ENCODE data around the gene SPATC1L. TPM values are rescaled to one million over a fixed set of nuclear protein-coding genes. Genes with fewer than 3 reads are reported as not detected.

Gene SPATC1L
- total and polyA plus RNA-seq, 2 donors from 2014 or later: 3.7 to 8.7 TPM

- Histone ChIP-seq H3K4me3 (ENCODE audit: low read length in 3 of 3) (no peak overlapping the region), H3K36me3 (ENCODE audit: control insufficient read depth in 2 of 3, insufficient read depth in 3 of 3, low read length in 3 of 3) (peaks cover 0 to 14% (median 4%) of the 10 kb centered on the region in 3 donors), H3K9ac (ENCODE audit: low read length in 3 of 3) (no peak overlapping the region), H3K27ac (ENCODE audit: low read depth in 2 of 2, low read length in 2 of 2) (no peak overlapping the region), H3K9me3 (ENCODE audit: control insufficient read depth in 2 of 3, insufficient read depth in 1 of 3, low read length in 3 of 3) (no peaks in the 10 kb centered on the region), H3K27me3 (ENCODE audit: control insufficient read depth, insufficient read depth, low read length) (no peaks in the 10 kb centered on the region), H3K4me1 (ENCODE audit: control insufficient read depth in 2 of 3, insufficient read depth in 2 of 3, low read depth in 1 of 3, low read length in 3 of 3) (peaks cover 0 to 6% (median 5%) of the 10 kb centered on the region in 3 donors)
- FAIRE-seq (no peak), DNase-seq (peak in 2 of 5 donors; percentile 4 to 8)
- TF ChIP-seq CTCF (IDR thresholded peaks at IDR 0.05; ENCODE audit: borderline replicate concordance, extremely low read depth, insufficient read depth): no peak
- intact Hi-C loops (cut with DNase I): no loop called here
Measured at GRCh38 chr21:46221664-46222435, 37.6 kb upstream of the SPATC1L start.

GRCh38 chr21:46220847-46221246 is 36.6 kb upstream of the SPATC1L start:
- Histone ChIP-seq H3K27ac (ENCODE audit: low read depth in 2 of 2, low read length in 2 of 2) (no peak overlapping the region), H3K36me3 (ENCODE audit: control insufficient read depth in 2 of 3, insufficient read depth in 3 of 3, low read length in 3 of 3) (peaks cover 0 to 14% (median 4%) of the 10 kb centered on the region in 3 donors), H3K4me3 (ENCODE audit: low read length in 3 of 3) (no peak overlapping the region), H3K27me3 (ENCODE audit: control insufficient read depth, insufficient read depth, low read length) (no peaks in the 10 kb centered on the region), H3K9ac (ENCODE audit: low read length in 3 of 3) (no peak overlapping the region), H3K9me3 (ENCODE audit: control insufficient read depth in 2 of 3, insufficient read depth in 1 of 3, low read length in 3 of 3) (no peaks in the 10 kb centered on the region), H3K4me1 (ENCODE audit: control insufficient read depth in 2 of 3, insufficient read depth in 2 of 3, low read depth in 1 of 3, low read length in 3 of 3) (no peaks in the 10 kb centered on the region)
- intact Hi-C loops (cut with DNase I): no loop called here
- TF ChIP-seq CTCF (IDR thresholded peaks at IDR 0.05; ENCODE audit: borderline replicate concordance, extremely low read depth, insufficient read depth): no peak
- FAIRE-seq: no peak
- DNase-seq: peak in 1 of 5 donors; percentile 22

- no peak for TF ChIP-seq CTCF (IDR thresholded peaks at IDR 0.05; ENCODE audit: borderline replicate concordance, extremely low read depth, insufficient read depth)
- Histone ChIP-seq H3K36me3 (ENCODE audit: control insufficient read depth in 2 of 3, insufficient read depth in 3 of 3, low read length in 3 of 3) (peaks cover 0 to 14% (median 4%) of the 10 kb centered on the region in 3 donors), H3K27me3 (ENCODE audit: control insufficient read depth, insufficient read depth, low read length) (no peaks in the 10 kb centered on the region), H3K4me3 (ENCODE audit: low read length in 3 of 3) (no peak overlapping the region), H3K9ac (ENCODE audit: low read length in 3 of 3) (no peak overlapping the region), H3K4me1 (ENCODE audit: control insufficient read depth in 2 of 3, insufficient read depth in 2 of 3, low read depth in 1 of 3, low read length in 3 of 3) (no peaks in the 10 kb centered on the region), H3K27ac (ENCODE audit: low read depth in 2 of 2, low read length in 2 of 2) (no peak overlapping the region), H3K9me3 (ENCODE audit: control insufficient read depth in 2 of 3, insufficient read depth in 1 of 3, low read length in 3 of 3) (no peaks in the 10 kb centered on the region)
- intact Hi-C loops (cut with DNase I): no loop called here
- FAIRE-seq: no peak
- peak in 1 of 5 donors; percentile 26 for DNase-seq
Measured at GRCh38 chr21:46220275-46220810, 36.1 kb upstream of the SPATC1L start.
